Measurements from ENCODE around the gene SLC38A4.

- TF ChIP-seq POLR2A (IDR thresholded peaks at IDR 0.05), result no peak
- no peak for TF ChIP-seq CTCF (IDR thresholded peaks at IDR 0.05)
Observed at GRCh38 chr12:46770501-46771183, 55.2 kb downstream of the SLC38A4 start.
